Right lobe of liver (tissue), 4 donors: ENCODE measurements around the gene LRWD1.
"Not testable (repeated sequence)": the region's sequence is repeated elsewhere in the genome, so short reads cannot be mapped to it uniquely, and the experiment has no call there.

Experiments
- CTCF ChIP-seq, 4 donors: fragments of 200-600 bp in 3 of 4; fragments of 450-650 bp in 1 of 4; IDR thresholded peaks; one replicate each; pipeline versions ENCODE4 v1.5.1 to v1.8.0; 2016 to 2022; ENCODE audit warnings: antibody characterized with exemption in 4 of 4, mild to moderate bottlenecking in 2 of 4
- POLR2A ChIP-seq: fragments of 450-650 bp; IDR thresholded peaks from one replicate; pipeline ENCODE4 v1.6.1; 2017; ENCODE audit warnings: antibody characterized with exemption, mild to moderate bottlenecking
- donor health status: DM: no; HTN: no; CAD: no.
- donor health status: DM: no; HTN: no; CAD: no.
- donor health status: DM: no; HTN: yes; CAD: no.

GRCh38 chr7:102474116-102474515 is 9.3 kb downstream of the LRWD1 start:
- not testable (repeated sequence) for TF ChIP-seq POLR2A; CTCF (IDR thresholded peaks at IDR 0.05)
